ENCODE data around the gene PERM1. TPM values are rescaled to one million over a fixed set of nuclear protein-coding genes. Genes with fewer than 3 reads are reported as not detected.

PERM1 gene
- total and polyA plus RNA-seq, 9 of the 15 experiments (the other 6 are each of a cell fraction or from before 2014, with no cell fraction given): not detected

GRCh38 chr1:1013105-1013921 lies 31.4 kb upstream of the PERM1 start, which contains the start of gene ISG15 (continued):
- TF ChIP-seq RAD51 (IDR thresholded peaks at IDR 0.05; ENCODE audit: borderline replicate concordance, low read depth) (peak; percentile 23; the same call in 1 of the 2 replicates), VEZF1 (CRISPR knock-in tag; IDR thresholded peaks at IDR 0.05) (peak; percentile 45), ELF1 (tag; IDR thresholded peaks at IDR 0.05) (peak; percentile 63), NR2C2 (CRISPR knock-in tag; IDR thresholded peaks at IDR 0.05) (no peak), NR2C2 (tag; IDR thresholded peaks at IDR 0.05) (peak; percentile 29; the same call in 1 of the 2 replicates), NFE2L1 (tag; IDR thresholded peaks at IDR 0.05; ENCODE audit: borderline replicate concordance, low read depth) (no peak), ARID4B (CRISPR knock-in tag; IDR thresholded peaks at IDR 0.05) (peak; percentile 97), E2F8 (IDR thresholded peaks at IDR 0.05; ENCODE audit: low read depth, partially characterized antibody) (peak; percentile 37), RBBP5 (IDR thresholded peaks at IDR 0.05; ENCODE audit: borderline replicate concordance, insufficient read depth, low read length, poor library complexity, severe bottlenecking) (peak; percentile 79), ZNF76 (CRISPR knock-in tag; IDR thresholded peaks at IDR 0.05; ENCODE audit: borderline replicate concordance) (no peak), ERF (CRISPR knock-in tag; IDR thresholded peaks at IDR 0.05) (0 out of 2 replicates have a peak, but pooled peaks have one; percentile 74), SNRNP70 (optimal IDR thresholded peaks at IDR 0.05; ENCODE audit: low read depth, low read length) (no peak), ZNF668 (CRISPR knock-in tag; IDR thresholded peaks at IDR 0.05) (no peak), ZNF395 (CRISPR knock-in tag; IDR thresholded peaks at IDR 0.05) (0 out of 2 replicates have a peak, but pooled peaks have one; percentile 19), CTBP1 (IDR thresholded peaks at IDR 0.05; ENCODE audit: borderline replicate concordance) (peak; percentile 66; the same call in 1 of the 2 replicates), TAL1 (IDR thresholded peaks at IDR 0.05) (peak; percentile 59)

Measured in K562 (cell line).